ENCODE measurements around the gene DHX15. TPM values are rescaled to one million over a fixed set of nuclear protein-coding genes. Genes with fewer than 3 reads are reported as not detected.
A peak's percentile ranks its signal among the peaks of the same experiment; 100 is the strongest.

DHX15 gene
- total and polyA plus RNA-seq, 2 experiments from 2014 or later: 226 to 372 TPM

DNA sequence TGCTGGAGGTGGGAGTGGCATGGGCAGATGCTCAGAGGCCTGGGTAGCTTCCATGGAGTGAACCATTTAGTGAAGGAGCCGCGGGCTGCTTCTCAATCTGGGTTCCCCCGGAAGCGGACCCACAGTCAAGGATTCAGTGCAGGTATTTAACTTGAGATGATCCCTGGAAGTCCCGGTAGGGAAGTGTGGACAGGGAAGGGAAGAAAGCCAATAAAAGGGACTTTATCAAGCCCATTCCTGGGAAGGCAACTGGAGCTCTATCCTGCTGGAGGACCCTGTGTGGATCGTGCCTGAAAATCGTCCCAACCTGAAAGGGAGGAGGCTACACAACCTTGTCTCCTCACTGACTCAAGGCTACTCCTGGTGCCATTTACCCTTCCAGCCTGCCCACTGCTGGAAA is 76.9 kb downstream of the DHX15 start:
- Mint-ChIP-seq H3K36me3 (ENCODE audit: low read depth) (peaks cover 15% of the 10 kb centered on the region), H3K27ac (peak overlapping the region; percentile 52; the same call in 1 of the 2 replicates), H3K27me3 (ENCODE audit: insufficient read depth, low read depth, poor library complexity) (peaks cover 31% of the 10 kb centered on the region), H3K4me3 (no peak overlapping the region), H3K4me1 (peaks cover 74% of the 10 kb centered on the region), H3K9me3 (peaks cover 12% of the 10 kb centered on the region)
- TF ChIP-seq ZNF331 (CRISPR knock-in tag; IDR thresholded peaks at IDR 0.05; ENCODE audit: low read depth) (no peak), JUNB (IDR thresholded peaks at IDR 0.05; ENCODE audit: unreplicated experiment) (no peak), EZH2 (IDR thresholded peaks at IDR 0.05; ENCODE audit: low read depth, unreplicated experiment) (no peak), NANOG (IDR thresholded peaks at IDR 0.05; ENCODE audit: borderline replicate concordance) (no peak), POLR2AphosphoS5 (IDR thresholded peaks at IDR 0.05; ENCODE audit: low read depth) (no peak), STAT1 (IDR thresholded peaks at IDR 0.05; ENCODE audit: unreplicated experiment) (no peak), EZH2phosphoT487 (IDR thresholded peaks at IDR 0.05; ENCODE audit: unreplicated experiment) (no peak), CREB1 (CRISPR knock-in tag; IDR thresholded peaks at IDR 0.05; ENCODE audit: low read depth) (no peak), ZNF114 (CRISPR knock-in tag; IDR thresholded peaks at IDR 0.05) (no peak)
- TF ChIP-seq, protein P1, sequence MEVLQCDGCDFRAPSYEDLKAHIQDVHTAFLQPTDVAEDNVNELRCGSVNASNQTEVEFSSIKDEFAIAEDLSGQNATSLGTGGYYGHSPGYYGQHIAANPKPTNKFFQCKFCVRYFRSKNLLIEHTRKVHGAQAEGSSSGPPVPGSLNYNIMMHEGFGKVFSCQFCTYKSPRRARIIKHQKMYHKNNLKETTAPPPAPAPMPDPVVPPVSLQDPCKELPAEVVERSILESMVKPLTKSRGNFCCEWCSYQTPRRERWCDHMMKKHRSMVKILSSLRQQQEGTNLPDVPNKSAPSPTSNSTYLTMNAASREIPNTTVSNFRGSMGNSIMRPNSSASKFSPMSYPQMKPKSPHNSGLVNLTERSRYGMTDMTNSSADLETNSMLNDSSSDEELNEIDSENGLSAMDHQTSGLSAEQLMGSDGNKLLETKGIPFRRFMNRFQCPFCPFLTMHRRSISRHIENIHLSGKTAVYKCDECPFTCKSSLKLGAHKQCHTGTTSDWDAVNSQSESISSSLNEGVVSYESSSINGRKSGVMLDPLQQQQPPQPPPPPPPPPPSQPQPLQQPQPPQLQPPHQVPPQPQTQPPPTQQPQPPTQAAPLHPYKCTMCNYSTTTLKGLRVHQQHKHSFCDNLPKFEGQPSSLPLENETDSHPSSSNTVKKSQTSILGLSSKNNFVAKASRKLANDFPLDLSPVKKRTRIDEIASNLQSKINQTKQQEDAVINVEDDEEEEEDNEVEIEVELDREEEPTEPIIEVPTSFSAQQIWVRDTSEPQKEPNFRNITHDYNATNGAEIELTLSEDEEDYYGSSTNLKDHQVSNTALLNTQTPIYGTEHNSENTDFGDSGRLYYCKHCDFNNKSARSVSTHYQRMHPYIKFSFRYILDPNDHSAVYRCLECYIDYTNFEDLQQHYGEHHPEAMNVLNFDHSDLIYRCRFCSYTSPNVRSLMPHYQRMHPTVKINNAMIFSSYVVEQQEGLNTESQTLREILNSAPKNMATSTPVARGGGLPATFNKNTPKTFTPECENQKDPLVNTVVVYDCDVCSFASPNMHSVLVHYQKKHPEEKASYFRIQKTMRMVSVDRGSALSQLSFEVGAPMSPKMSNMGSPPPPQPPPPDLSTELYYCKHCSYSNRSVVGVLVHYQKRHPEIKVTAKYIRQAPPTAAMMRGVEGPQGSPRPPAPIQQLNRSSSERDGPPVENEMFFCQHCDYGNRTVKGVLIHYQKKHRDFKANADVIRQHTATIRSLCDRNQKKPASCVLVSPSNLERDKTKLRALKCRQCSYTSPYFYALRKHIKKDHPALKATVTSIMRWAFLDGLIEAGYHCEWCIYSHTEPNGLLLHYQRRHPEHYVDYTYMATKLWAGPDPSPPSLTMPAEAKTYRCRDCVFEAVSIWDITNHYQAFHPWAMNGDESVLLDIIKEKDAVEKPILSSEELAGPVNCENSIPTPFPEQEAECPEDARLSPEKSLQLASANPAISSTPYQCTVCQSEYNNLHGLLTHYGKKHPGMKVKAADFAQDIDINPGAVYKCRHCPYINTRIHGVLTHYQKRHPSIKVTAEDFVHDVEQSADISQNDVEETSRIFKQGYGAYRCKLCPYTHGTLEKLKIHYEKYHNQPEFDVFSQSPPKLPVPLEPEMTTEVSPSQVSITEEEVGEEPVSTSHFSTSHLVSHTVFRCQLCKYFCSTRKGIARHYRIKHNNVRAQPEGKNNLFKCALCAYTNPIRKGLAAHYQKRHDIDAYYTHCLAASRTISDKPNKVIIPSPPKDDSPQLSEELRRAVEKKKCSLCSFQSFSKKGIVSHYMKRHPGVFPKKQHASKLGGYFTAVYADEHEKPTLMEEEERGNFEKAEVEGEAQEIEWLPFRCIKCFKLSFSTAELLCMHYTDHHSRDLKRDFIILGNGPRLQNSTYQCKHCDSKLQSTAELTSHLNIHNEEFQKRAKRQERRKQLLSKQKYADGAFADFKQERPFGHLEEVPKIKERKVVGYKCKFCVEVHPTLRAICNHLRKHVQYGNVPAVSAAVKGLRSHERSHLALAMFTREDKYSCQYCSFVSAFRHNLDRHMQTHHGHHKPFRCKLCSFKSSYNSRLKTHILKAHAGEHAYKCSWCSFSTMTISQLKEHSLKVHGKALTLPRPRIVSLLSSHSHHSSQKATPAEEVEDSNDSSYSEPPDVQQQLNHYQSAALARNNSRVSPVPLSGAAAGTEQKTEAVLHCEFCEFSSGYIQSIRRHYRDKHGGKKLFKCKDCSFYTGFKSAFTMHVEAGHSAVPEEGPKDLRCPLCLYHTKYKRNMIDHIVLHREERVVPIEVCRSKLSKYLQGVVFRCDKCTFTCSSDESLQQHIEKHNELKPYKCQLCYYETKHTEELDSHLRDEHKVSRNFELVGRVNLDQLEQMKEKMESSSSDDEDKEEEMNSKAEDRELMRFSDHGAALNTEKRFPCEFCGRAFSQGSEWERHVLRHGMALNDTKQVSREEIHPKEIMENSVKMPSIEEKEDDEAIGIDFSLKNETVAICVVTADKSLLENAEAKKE (CRISPR knock-in tag; IDR thresholded peaks at IDR 0.05): no peak
- TF ChIP-seq, protein P2, sequence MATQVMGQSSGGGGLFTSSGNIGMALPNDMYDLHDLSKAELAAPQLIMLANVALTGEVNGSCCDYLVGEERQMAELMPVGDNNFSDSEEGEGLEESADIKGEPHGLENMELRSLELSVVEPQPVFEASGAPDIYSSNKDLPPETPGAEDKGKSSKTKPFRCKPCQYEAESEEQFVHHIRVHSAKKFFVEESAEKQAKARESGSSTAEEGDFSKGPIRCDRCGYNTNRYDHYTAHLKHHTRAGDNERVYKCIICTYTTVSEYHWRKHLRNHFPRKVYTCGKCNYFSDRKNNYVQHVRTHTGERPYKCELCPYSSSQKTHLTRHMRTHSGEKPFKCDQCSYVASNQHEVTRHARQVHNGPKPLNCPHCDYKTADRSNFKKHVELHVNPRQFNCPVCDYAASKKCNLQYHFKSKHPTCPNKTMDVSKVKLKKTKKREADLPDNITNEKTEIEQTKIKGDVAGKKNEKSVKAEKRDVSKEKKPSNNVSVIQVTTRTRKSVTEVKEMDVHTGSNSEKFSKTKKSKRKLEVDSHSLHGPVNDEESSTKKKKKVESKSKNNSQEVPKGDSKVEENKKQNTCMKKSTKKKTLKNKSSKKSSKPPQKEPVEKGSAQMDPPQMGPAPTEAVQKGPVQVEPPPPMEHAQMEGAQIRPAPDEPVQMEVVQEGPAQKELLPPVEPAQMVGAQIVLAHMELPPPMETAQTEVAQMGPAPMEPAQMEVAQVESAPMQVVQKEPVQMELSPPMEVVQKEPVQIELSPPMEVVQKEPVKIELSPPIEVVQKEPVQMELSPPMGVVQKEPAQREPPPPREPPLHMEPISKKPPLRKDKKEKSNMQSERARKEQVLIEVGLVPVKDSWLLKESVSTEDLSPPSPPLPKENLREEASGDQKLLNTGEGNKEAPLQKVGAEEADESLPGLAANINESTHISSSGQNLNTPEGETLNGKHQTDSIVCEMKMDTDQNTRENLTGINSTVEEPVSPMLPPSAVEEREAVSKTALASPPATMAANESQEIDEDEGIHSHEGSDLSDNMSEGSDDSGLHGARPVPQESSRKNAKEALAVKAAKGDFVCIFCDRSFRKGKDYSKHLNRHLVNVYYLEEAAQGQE (IDR thresholded peaks at IDR 0.05; ENCODE audit: unreplicated experiment): no peak
- TF ChIP-seq, protein P3, sequence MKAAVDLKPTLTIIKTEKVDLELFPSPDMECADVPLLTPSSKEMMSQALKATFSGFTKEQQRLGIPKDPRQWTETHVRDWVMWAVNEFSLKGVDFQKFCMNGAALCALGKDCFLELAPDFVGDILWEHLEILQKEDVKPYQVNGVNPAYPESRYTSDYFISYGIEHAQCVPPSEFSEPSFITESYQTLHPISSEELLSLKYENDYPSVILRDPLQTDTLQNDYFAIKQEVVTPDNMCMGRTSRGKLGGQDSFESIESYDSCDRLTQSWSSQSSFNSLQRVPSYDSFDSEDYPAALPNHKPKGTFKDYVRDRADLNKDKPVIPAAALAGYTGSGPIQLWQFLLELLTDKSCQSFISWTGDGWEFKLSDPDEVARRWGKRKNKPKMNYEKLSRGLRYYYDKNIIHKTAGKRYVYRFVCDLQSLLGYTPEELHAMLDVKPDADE (IDR thresholded peaks at IDR 0.05): no peak
- TF ChIP-seq, protein P4, sequence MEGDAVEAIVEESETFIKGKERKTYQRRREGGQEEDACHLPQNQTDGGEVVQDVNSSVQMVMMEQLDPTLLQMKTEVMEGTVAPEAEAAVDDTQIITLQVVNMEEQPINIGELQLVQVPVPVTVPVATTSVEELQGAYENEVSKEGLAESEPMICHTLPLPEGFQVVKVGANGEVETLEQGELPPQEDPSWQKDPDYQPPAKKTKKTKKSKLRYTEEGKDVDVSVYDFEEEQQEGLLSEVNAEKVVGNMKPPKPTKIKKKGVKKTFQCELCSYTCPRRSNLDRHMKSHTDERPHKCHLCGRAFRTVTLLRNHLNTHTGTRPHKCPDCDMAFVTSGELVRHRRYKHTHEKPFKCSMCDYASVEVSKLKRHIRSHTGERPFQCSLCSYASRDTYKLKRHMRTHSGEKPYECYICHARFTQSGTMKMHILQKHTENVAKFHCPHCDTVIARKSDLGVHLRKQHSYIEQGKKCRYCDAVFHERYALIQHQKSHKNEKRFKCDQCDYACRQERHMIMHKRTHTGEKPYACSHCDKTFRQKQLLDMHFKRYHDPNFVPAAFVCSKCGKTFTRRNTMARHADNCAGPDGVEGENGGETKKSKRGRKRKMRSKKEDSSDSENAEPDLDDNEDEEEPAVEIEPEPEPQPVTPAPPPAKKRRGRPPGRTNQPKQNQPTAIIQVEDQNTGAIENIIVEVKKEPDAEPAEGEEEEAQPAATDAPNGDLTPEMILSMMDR (conservative IDR thresholded peaks at IDR 0.05; ENCODE audit: low read depth in 2 of 2): no peak
- H3K36me3 ChIP-seq (ENCODE audit: insufficient read depth): no peaks in the 10 kb centered on the region
- H3K27ac ChIP-seq (ENCODE audit: low read depth): peak overlapping the region; percentile 99
- 0 out of 2 replicates have a peak overlapping the region, but pooled peaks have one; percentile 64 for H3K4me2 ChIP-seq
- H3K4me1 ChIP-seq (ENCODE audit: insufficient read depth): peaks cover 76% of the 10 kb centered on the region
- no peak overlapping the region for H2AFZ ChIP-seq
- H3K79me2 ChIP-seq (replicated peaks; ENCODE audit: insufficient read depth): peaks cover 1% of the 10 kb centered on the region; the same call in 1 of the 2 replicates
- no peak overlapping the region for H3K4me3 ChIP-seq
- no peaks in the 10 kb centered on the region for H3K27me3 ChIP-seq (ENCODE audit: insufficient read depth)
- H3F3A ChIP-seq (replicated peaks; ENCODE audit: low read depth): peaks cover 29% of the 10 kb centered on the region
- DNase-seq (ENCODE audit: low spot score): no peak
- ATAC-seq: peak; percentile 7; the same call in 2 of the 3 replicates
- no peaks in the 10 kb centered on the region for H3K9me2 ChIP-seq (ENCODE audit: insufficient read depth)
- no peaks in the 10 kb centered on the region for H4K20me1 ChIP-seq (replicated peaks; ENCODE audit: insufficient read depth)

Data from GM23338 (cell line).